HG02870 (cell line): ENCODE results near the gene NFATC1.

Experiments
- ATAC-seq: cut with Tn5 transposase; IDR thresholded peaks from one replicate; pipeline ENCODE4 v1.9.1; 2021; ENCODE audit warnings: mild to moderate bottlenecking, moderate library complexity; ENCODE audit not compliant: unreplicated experiment

The NFATC1 gene

DNA sequence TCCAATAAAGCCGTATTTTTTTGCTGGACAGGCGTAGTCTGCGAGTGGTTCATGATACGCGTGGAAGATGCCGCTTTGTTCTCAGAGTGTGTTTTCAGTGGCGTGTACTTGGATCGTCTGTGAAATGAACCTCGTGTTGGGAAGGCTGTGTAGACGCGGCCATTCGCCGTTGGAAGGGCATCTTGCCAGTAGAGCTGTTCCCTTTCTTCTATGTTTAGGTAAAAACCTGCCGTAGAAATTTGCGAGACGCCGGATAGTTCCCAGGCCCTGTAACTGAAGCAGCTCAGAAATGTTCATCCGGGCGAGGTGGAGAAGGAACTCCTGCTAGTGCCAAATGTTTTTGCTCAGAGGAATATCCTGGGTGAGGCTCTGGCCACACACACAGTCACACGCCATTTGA is 133.6 kb downstream of the NFATC1 start:
- no peak for ATAC-seq

DNA sequence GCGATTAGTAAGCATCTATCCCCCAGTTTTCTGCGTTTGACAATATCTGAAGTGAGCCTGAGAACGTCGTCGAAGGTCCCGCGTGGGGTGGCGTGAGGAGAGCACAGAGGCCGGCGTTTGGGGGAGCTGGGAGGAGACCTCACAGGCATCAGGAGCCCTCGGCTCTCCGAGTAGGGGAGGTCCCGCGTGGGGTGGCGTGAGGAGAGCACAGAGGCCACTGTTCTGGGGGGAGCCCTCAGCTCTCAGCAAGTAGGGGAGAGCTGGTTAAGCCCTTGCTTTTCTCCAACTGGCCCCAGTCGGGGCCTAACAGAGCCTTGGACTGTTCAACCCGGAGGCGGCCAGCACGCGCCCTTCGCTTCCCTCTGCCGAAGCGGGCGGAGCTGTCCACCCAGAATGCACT is 134.3 kb downstream of the NFATC1 start:
- no peak for ATAC-seq

DNA sequence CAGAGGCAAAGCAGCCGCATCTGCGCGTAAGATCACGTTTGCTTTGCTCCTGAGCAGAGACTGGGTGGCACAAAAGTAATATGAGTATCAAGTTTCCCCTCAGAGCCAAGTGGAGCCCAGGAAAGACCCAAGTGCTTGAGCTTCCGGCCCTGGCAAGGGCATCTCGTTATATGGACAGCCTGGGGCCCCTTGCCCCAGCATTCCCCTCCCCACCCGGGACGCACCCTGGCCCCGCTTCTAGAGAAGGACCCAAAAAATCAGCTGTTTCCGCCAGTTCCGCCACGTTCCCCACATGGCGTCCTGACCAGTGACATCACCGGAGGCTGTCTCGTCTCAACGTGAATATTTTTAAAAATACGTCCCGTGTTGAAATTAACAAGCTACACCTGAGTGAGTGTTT is 135.1 kb downstream of the NFATC1 start:
- no peak for ATAC-seq

DNA sequence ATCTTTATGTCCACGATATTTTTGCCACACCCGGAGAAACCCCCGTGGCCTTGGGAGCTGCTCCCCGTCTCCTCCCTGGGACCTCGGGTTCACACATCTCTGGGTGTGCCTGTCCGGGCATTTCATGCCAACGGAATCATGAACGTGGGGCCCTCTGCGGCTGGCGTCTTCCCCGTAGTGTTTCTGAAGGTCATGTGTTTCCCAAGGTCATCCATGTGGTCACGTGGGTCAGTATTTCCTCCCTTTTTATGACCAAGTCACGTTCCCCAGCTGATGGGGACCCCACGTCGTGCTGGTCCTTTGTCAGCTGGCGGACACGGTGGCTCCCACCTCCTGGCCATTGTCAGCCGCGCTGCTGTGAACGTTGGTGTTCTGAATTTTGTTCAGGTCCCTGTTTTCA is 135.7 kb downstream of the NFATC1 start:
- ATAC-seq, result no peak

DNA sequence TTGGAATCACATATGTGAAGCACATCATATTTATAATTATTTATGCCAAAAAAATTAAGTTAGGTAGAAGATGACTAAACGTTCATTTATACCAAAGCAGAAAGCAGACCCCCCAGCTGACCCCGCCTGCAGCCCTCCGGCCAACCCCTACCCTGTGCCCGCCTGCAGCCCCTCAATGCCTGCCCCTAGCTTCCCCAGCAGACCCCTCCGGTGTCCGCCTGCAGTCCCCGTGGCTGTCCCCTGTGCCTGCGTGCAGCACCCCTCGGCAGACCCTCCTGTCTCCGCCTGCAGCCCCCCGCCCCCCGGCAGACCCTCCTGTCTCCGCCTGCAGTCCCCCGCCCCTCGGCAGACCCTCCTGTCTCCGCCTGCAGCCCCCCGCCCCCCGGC is 136.2 kb downstream of the NFATC1 start:
- ATAC-seq, result no peak

DNA sequence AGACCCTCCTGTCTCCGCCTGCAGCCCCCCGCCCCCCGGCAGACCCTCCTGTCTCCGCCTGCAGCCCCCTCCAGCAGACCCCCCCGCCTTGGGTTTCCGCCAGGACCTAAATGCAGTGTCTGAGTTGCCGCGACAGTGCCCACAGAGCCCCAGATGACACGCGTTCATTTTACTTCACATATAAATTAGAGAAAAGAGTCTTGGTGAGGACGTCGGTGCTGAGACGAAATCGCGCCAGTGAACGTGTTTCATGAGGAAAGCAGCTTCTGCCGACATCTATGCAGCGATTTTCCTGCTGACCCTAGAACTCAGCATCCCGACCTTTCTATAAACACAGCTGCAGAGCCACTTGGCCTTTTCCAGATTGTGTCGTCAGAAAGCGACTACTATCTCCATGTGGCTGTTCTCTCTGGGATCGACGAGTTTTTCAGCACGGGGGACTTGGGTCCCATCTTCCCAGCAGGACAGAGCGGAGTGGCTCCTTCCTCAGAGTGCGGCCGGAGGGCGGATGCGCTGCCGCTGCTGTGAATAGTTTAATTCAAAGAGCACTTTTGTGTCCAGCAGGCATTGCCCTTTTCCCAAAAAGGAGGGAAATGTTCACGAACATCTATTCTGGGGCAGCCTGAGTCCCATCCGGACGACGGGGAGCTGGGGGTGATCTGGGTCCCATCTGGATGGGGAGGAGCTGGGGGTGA is 136.7 kb downstream of the NFATC1 start:
- ATAC-seq, result no peak

DNA sequence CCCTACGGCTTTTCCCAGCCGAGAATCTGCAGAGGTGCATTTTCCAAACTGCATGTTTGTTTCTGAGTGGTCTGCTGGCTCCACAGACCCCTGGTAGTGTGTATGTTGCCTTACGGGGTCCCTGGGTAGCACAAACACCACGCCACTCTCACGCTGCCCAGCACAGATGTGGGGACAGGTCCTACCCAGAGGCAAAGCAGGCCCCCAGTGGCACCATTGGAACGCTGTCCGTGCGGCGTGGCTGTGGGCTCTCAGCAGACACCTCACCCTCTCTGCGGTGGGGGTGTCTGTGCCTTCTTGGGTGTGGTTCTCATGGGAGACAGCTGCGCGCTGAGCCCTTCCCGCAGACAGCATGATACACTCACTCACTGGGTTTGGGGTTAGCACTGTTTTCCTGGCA is 137.4 kb downstream of the NFATC1 start:
- no peak for ATAC-seq

DNA sequence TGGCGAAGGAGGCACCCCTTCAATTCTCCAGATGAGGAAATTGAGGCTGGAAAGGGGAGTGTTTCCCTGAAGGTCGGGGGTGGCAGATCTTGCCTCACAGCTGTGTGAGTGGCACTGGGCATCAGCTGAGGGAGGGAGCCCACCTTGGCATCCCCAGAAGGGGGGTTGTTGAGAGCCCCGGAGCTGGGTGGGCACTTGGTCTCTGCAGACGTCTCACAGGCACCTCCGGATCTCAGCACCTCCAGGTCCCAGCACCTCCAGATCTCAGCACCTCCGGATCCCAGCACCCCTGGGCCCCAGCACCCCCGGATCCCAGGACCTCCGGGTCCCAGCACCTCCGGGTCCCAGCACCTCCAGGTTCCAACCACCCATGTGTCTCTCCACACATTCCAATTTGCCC is 137.9 kb downstream of the NFATC1 start:
- ATAC-seq, result no peak

DNA sequence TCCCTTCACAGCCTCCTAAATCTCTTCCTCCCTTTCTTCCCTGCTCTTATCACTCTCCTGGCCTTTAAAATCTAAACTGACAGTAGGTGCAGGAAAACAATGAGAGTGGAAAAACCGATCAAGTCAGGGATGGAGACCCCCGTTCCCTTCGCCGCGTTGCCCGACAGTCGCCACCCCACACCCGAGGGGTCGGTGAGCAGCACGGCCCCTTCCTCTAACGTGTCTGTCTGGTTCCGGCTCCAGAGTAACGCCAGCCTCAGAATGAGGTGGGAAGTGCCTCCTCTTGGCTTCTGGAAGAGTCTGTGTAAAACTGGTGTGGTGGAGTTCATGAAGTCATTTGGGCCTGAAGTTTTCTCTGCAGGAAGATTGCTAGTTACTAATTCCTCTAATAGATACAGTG is 138.6 kb downstream of the NFATC1 start:
- ATAC-seq, result no peak

DNA sequence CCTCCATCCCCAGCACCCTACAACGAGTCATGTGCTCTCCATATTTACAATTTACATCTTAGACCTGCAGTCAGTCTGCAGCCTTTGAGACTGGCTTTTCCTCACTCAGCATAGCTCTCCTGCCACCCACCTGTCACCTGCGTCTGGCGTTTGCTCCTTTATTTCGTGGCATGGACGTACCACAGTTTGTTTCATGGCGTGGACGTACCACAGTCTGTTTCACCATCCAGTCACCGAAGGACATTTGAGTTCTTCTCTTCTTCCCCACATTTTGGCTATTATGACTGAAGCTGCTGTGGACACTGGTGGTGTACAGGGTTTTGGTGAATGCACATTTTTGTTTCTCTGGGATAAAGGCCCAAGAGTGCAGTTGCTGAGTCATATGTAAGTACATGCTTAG is 142.0 kb downstream of the NFATC1 start:
- ATAC-seq, result no peak

DNA sequence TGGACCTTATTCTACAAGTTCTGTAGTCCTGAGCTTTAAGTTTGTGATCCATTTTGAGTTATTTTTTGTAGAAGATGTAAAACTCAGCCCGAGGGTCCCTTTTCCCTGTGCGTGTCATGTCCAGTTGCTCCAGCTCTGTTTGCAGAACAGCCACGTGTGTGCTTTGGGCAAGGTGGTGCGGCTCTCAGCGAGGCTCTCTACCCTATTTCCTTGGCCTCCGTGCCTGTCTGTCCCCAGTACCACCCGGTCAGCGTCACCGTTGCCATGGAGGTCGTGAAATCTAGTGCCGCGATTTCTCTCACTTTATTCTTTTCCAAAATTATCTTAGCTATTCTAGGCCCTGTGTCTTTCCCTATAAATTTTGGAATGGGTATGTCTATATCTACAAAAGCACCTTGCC is 142.9 kb downstream of the NFATC1 start:
- ATAC-seq, result no peak

DNA sequence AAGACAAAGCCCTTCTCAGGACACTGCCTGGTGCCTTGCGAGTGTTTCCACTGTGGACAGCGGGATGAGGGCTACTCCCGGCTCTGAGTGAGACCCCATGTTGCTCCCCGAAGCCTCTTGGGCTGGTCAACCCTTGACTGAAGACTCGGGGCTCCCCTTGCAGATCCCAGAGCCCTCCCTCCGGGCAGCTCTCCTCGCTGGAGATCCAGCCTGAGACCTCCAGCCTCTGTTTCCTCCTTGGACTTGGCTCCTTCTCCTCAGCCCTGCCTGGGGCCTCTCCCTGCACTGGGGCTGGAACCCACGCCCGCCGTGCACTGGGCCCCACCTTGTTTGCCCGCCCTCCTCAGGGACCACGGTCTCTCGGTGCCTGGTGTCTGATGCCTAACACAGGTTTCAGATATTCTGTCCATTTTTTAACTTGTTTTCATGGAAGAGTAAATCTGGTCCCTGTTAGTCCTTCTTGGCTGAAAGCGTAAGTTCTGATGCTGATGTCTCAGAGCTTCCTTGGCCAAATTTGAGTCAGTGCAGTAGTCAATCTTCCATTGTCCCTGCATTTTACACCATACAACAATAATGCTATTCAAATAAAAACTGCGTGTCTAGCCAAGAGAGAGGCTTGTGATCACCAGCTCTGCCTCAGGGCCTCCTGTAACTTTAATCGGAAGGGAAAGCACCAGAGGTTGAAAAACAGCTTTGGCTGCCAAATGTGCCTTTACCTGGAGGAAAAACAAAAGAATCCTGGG is 144.6 kb downstream of the NFATC1 start:
- no peak for ATAC-seq

DNA sequence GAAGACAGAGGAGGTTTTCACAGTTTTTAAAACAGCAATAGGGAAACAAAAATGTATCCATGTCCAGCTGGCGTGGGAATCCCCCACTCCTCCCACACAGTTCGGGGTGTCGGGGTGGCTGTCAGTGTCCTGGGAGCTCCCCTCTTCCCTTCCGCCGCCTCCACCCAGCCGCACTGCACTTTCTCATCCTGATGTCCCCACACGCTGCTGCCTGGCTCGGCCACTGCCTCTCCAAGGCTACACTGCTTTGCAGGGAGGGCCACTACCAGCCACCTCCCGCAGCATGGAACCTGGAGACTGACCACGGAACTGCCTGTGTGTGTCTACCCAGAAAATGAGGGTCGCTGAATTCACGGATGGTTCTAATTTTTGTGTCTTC is 145.2 kb downstream of the NFATC1 start:
- ATAC-seq, result no peak

DNA sequence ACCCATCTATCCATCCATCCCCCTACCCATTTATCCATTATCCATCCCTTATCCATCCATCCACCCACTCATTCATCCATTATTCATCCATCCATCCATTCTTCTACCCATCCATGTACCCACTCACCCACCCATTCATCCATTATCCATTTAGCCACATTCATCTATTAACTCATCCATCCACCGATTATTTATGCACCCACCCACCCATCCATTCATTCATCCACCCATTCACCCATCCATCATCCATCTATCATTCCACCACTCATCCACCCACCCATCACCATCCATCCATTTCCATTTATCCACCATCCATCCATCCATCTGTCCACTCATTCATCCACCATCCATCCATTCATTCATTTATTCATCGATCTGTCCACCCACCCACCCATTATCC is 146.5 kb downstream of the NFATC1 start:
- ATAC-seq, result no peak

DNA sequence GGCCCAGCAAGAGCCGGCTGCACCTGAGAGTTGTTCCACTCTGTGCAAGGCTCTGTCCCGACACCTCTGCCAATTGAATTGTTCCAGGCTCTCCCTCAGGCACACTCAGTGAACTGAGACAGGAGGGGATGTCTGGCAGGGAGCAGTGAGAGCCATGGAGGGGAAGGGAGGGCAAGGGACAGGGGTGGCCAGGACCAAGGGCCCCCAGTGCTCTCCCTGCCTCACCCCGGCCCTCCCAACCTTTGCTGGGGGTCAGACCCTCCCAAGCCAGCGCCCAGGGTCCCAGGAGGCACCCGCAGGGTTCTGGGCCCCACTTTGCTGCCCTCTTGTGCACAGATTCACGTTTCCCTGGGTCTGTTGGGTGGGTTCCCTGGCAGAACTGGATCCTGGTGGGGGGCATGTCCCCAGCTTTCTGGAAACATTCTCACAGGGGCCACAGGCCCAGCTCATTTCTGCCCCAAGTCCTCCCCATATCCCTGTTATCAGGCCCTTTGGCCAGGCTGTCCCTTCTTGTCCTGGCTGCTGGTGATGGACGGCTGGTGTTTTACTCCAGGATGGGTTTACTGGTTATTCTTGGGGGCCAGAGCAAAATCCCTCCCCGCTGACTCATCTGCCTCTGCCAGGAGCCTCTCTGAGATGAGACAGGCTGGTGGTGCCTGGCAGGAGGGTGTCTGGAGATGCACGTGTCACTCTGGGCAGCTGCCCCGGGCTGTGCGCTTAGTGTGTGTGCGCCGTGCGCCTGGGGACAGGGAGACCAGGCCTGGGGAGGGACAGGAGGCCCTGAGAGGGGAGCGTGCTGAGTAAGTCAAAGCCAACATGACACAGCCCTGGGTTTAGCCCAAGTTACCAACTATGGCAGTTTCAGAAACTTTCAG is 147.4 kb downstream of the NFATC1 start:
- ATAC-seq, result no peak

DNA sequence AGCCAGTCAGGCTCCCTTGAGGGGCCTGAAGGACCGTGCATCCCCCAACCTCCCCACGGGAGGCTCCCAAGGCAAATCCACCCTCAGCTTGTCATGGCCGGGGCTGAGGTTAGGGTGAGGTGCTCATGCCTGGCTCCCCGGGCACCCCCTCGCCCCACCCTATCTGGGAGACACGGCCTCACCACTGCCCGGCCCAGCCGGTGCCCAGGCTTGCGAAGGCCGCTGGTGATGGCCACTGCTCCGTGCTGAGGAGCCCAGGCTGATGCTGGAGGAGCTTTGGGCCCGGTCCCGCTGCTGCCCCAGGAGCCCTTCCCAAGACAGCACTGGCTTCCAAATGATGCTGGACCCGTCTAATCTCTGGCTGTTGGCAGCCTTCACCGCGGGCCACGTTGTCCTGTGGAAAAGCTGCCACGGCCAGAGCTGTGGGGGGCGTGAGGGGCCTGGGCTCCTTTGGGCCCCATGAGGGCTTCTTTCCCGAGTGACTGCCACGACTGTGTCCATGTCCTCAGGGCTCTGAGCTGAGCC is 148.2 kb downstream of the NFATC1 start:
- no peak for ATAC-seq

DNA sequence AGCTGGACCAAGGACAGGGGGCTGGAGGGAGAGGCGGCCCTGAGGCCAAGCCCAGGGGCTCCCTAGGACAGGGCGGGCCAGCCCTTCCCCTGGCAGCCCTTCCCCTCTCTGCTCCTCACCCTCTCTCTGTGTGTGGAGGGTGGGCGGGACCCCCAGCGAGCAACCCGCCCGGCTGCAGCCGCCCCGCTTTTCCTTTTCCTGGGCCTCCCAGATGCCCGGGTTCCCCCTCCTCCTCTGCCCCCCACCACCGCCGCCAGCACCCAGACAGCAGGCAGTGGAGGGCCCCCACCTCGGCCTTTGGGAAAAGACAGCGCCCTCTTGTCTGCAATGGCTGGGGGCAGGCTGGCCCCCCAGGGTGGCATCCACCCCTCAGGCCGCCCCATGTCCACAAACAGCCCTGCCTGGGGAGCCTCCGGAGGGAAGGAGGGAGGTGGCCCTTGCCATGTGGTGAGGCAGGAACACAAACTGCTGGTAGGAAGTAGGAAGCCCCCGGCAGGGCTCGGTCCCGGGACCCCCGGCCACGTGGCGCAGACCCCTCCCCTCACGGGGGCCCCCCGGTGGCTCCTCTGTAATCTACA is 148.7 kb downstream of the NFATC1 start:
- ATAC-seq, result no peak

DNA sequence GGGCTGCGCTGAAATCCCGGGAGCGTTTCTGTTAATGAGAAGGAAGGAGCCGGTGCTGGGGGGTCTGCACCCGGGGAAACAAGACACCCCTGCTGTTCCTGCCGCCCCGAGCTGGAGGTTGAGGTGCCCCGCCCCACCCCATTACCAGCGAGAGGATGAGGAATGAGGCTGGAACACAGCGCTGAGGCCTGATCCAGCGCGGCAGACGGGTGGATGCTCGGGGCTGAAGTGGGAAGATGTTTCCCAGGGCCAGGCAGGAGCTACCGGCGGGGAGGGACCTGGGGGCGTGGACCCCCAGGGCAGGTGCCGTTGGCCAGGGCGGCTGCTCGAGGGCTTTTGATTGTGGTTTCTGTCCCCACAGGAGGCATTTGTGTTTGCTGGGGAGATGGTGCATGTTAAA is 149.5 kb downstream of the NFATC1 start:
- no peak for ATAC-seq

DNA sequence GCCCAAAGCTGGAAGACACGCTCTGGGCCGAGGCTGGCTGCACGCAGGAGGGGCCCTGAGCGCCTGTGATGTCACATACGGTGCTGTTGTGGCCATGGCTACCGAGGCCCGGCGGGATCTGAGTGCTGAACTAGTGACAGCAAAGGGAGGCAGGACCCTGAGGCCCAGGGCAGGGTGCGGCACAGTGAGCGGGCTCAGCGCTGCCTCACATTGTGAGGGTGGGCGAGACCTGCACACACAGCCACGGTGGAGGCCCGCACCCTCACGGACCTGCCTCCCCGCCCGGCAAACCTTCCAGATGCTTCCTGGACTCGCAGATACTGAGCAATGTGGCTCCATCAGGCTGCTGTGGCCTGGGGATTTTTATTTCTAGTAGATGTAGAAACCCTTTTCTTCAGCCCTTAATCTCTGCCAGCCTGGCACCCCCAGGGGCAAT is 150.0 kb downstream of the NFATC1 start:
- no peak for ATAC-seq

DNA sequence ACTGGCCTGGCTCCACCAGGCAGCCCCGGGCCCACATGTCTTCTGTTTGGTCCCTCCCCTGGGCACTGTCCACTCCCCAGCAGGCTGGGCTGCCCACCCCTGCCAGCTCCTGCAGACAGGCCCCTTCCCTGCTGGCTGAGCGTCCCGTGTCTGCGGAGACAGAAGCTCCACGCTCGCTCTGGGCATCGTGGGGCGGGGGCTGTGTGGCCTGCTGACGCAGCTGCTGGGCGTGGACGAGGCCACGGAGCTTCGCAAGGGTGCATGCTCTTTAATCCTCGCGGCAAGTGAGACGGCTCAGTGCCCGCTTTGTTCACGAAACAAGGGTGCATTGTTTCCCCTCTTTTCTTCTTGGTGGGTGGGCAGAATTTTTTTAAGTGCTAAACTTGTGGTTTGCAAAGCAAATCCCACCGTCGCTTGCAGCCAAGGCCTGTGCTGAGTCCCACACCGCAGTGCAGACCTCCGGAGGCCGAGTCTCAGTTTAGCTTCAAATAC is 151.1 kb downstream of the NFATC1 start:
- no peak for ATAC-seq
